Neural cell (in vitro differentiated cells): Measurements from ENCODE around the gene NEURL1. TPM values are rescaled to one million over a fixed set of nuclear protein-coding genes. Genes with fewer than 3 reads are reported as not detected.

Experiments
- H2AFZ ChIP-seq: fragments of 200-600, 300-800 bp; sonication (generic), shearing (Covaris generic); 2 replicates; pipeline ENCODE4 v1.6.0; 2014; ENCODE audit warnings: low read depth, mild to moderate bottlenecking, antibody characterized with exemption, low read length, moderate library complexity
- H3F3A ChIP-seq: fragments of 200-600 bp; shearing (Covaris generic); 2 replicates; pipeline ENCODE4 v1.6.1; 2016; ENCODE audit warnings: mild to moderate bottlenecking, moderate library complexity, mixed read lengths, antibody characterized with exemption, low read length; ENCODE audit not compliant: insufficient read depth, poor library complexity, severe bottlenecking
- H3K27ac ChIP-seq: fragments of 200-600, 300-800 bp; sonication (generic), shearing (Covaris generic); 2 replicates; pipeline ENCODE4 v1.5.1; 2014; ENCODE audit warnings: mild to moderate bottlenecking, low read length, moderate library complexity
- H3K27me3 ChIP-seq: fragments of 300-800, 200-600 bp; sonication (generic), shearing (Covaris generic); 2 replicates; pipeline ENCODE4 v1.6.0; 2014; ENCODE audit warnings: mild to moderate bottlenecking, low read depth, low read length, moderate library complexity; ENCODE audit not compliant: insufficient read depth
- H3K36me3 ChIP-seq: fragments of 300-800, 200-600 bp; sonication (generic), shearing (Covaris generic); 2 replicates; pipeline ENCODE4 v1.5.1; 2014; ENCODE audit warnings: mild to moderate bottlenecking, antibody characterized with exemption, low read length, moderate library complexity; ENCODE audit not compliant: insufficient read depth
- H3K4me2 ChIP-seq: fragments of 300-800, 200-600 bp; sonication (generic), shearing (Covaris generic); 2 replicates; pipeline ENCODE4 v1.6.0; 2014; ENCODE audit warnings: mild to moderate bottlenecking, low read length
- H3K4me3 ChIP-seq: fragments of 300-800, 200-600 bp; sonication (generic), shearing (Covaris generic); 2 replicates; pipeline ENCODE4 v1.5.1; 2014; ENCODE audit warnings: mild to moderate bottlenecking, low read length, moderate library complexity
- H3K79me2 ChIP-seq: fragments of 200-600 bp; shearing (Covaris generic); replicated peaks from 2 replicates; pipeline ENCODE4 v1.6.0; 2014; ENCODE audit warnings: mild to moderate bottlenecking, low read length, moderate library complexity; ENCODE audit not compliant: insufficient read depth
- H3K9ac ChIP-seq: fragments of 300-800, 200-600 bp; sonication (generic), shearing (Covaris generic); 2 replicates; pipeline ENCODE4 v1.6.1; 2016; ENCODE audit warnings: mild to moderate bottlenecking, low read length, mixed read lengths
- H3K9me2 ChIP-seq: fragments of 200-600 bp; shearing (Covaris generic); 2 replicates; pipeline ENCODE4 v1.6.1; 2016; ENCODE audit warnings: mild to moderate bottlenecking, low read length, mixed read lengths; ENCODE audit not compliant: insufficient read depth
- H3K9me3 ChIP-seq: fragments of 200-600, 300-800 bp; sonication (generic), shearing (Covaris generic); 2 replicates; pipeline ENCODE4 v1.6.1; 2016; ENCODE audit warnings: mild to moderate bottlenecking, mixed run types, low read length, moderate library complexity, mixed read lengths
- H4K20me1 ChIP-seq: fragments of 200-600 bp; shearing (Covaris generic); 2 replicates; pipeline ENCODE4 v1.6.1; 2016; ENCODE audit warnings: mild to moderate bottlenecking, mixed run types; ENCODE audit not compliant: insufficient read depth
- EP300 ChIP-seq: fragments of 450-650 bp; conservative IDR thresholded peaks from 2 replicates; pipeline ENCODE4 v1.6.1; 2014; ENCODE audit warnings: antibody characterized with exemption, mild to moderate bottlenecking, moderate library complexity; ENCODE audit not compliant: poor library complexity, severe bottlenecking
- EZH2 ChIP-seq: fragments of 200-600, 300-800 bp; shearing (Covaris generic), sonication (generic); IDR thresholded peaks from 2 replicates; pipeline ENCODE4 v1.6.1; 2014; ENCODE audit warnings: antibody characterized with exemption, low read length, borderline replicate concordance, mild to moderate bottlenecking; ENCODE audit not compliant: insufficient read depth, poor library complexity, severe bottlenecking
- MXI1 ChIP-seq: fragments of 450-650 bp; conservative IDR thresholded peaks from 2 replicates; pipeline ENCODE4 v1.6.1; 2014; ENCODE audit warnings: antibody characterized with exemption, mild to moderate bottlenecking; ENCODE audit not compliant: poor library complexity, severe bottlenecking
- POLR2AphosphoS5 ChIP-seq: IDR thresholded peaks from 2 replicates; pipeline ENCODE4 v1.6.1; 2012
- RAD21 ChIP-seq: fragments of 450-650 bp; conservative IDR thresholded peaks from 2 replicates; pipeline ENCODE4 v1.6.1; 2014; ENCODE audit warnings: antibody characterized with exemption, mild to moderate bottlenecking, moderate library complexity
- SMC3 ChIP-seq: fragments of 450-650 bp; conservative IDR thresholded peaks from 2 replicates; pipeline ENCODE4 v1.6.1; 2014; ENCODE audit warnings: antibody characterized with exemption, mild to moderate bottlenecking, moderate library complexity; ENCODE audit not compliant: poor library complexity
- TAF1 ChIP-seq: IDR thresholded peaks from 2 replicates; pipeline ENCODE4 v1.6.1; 2012; ENCODE audit warnings: low read depth
- polyA plus RNA-seq: library from polyadenylated mRNA; depleted of rRNA; stranded (reverse); fragments of >200 nt; gene quantifications from 2 replicates; pipeline ENCODE4 v1.2.3, GENCODE V29; 2014
- TF ChIP-seq, protein P1 (sequence below): IDR thresholded peaks from 2 replicates; pipeline ENCODE4 v1.6.1; 2012; ENCODE audit warnings: borderline replicate concordance
- TF ChIP-seq, protein P2 (sequence below): fragments of 450-650 bp; IDR thresholded peaks from 2 replicates; pipeline ENCODE4 v1.5.1; 2014; ENCODE audit warnings: antibody characterized with exemption, mild to moderate bottlenecking, moderate library complexity; ENCODE audit not compliant: poor library complexity, severe bottlenecking

The NEURL1 gene
- polyA plus RNA-seq, 1 donor from 2014 or later: 12.3 TPM

DNA sequence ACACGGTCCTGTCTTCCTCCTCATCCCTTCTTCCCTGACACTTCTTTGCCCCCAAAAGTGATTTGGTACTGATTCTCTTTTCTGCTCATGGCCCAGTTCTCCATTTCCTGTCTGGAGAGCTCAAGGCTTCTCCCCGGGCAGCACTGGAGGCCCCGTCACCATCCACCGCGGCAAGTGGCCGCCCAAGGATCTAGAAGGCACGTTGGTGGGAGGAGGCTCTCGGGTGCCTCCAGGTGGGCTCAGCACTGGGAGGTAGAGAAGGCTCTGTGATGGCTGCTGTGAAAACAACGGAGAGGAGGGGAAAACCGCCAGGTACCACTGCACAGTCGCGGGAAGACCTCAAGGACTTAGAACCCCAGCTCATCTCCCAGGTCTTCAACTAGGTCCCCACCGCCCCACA lies 134.4 kb downstream of the NEURL1 start:
- Histone ChIP-seq H3K79me2 (no peaks in the 10 kb centered on the region), H4K20me1 (no peaks in the 10 kb centered on the region)

DNA sequence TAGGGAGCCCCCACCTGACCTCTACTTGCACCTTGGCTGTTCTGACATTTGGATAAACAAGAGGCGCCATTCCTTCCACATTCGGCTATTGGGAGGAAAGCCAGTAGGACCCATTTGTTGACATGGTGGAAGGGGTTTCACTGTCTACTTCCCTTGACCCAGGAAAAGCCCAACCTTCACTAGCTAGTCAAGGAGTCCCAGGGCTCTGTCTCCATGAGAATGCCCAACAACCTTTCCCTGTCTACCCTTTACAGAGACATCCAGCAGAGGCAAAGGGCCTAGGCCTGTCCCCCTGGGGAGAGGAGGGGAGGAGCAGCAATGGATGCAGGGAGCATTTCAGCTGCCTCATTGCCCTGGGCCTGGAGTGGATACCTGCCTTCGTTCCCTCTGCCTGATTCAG lies 136.1 kb downstream of the NEURL1 start:
- Histone ChIP-seq H4K20me1 (no peaks in the 10 kb centered on the region), H3K4me3 (no peak overlapping the region), H3F3A (no peaks in the 10 kb centered on the region), H3K4me2 (no peak overlapping the region), H3K9ac (no peak overlapping the region), H2AFZ (no peak overlapping the region), H3K36me3 (no peaks in the 10 kb centered on the region), H3K27me3 (no peaks in the 10 kb centered on the region), H3K27ac (no peak overlapping the region), H3K79me2 (no peaks in the 10 kb centered on the region), H3K9me2 (no peaks in the 10 kb centered on the region), H3K9me3 (no peaks in the 10 kb centered on the region)
- TF ChIP-seq POLR2AphosphoS5: no peak
- TF ChIP-seq TAF1: no peak
- TF ChIP-seq, protein P1, sequence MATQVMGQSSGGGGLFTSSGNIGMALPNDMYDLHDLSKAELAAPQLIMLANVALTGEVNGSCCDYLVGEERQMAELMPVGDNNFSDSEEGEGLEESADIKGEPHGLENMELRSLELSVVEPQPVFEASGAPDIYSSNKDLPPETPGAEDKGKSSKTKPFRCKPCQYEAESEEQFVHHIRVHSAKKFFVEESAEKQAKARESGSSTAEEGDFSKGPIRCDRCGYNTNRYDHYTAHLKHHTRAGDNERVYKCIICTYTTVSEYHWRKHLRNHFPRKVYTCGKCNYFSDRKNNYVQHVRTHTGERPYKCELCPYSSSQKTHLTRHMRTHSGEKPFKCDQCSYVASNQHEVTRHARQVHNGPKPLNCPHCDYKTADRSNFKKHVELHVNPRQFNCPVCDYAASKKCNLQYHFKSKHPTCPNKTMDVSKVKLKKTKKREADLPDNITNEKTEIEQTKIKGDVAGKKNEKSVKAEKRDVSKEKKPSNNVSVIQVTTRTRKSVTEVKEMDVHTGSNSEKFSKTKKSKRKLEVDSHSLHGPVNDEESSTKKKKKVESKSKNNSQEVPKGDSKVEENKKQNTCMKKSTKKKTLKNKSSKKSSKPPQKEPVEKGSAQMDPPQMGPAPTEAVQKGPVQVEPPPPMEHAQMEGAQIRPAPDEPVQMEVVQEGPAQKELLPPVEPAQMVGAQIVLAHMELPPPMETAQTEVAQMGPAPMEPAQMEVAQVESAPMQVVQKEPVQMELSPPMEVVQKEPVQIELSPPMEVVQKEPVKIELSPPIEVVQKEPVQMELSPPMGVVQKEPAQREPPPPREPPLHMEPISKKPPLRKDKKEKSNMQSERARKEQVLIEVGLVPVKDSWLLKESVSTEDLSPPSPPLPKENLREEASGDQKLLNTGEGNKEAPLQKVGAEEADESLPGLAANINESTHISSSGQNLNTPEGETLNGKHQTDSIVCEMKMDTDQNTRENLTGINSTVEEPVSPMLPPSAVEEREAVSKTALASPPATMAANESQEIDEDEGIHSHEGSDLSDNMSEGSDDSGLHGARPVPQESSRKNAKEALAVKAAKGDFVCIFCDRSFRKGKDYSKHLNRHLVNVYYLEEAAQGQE: no peak
- no peak for TF ChIP-seq EZH2
- no peak for TF ChIP-seq EP300
- no peak for TF ChIP-seq RAD21
- TF ChIP-seq MXI1: no peak
- TF ChIP-seq, protein P2, sequence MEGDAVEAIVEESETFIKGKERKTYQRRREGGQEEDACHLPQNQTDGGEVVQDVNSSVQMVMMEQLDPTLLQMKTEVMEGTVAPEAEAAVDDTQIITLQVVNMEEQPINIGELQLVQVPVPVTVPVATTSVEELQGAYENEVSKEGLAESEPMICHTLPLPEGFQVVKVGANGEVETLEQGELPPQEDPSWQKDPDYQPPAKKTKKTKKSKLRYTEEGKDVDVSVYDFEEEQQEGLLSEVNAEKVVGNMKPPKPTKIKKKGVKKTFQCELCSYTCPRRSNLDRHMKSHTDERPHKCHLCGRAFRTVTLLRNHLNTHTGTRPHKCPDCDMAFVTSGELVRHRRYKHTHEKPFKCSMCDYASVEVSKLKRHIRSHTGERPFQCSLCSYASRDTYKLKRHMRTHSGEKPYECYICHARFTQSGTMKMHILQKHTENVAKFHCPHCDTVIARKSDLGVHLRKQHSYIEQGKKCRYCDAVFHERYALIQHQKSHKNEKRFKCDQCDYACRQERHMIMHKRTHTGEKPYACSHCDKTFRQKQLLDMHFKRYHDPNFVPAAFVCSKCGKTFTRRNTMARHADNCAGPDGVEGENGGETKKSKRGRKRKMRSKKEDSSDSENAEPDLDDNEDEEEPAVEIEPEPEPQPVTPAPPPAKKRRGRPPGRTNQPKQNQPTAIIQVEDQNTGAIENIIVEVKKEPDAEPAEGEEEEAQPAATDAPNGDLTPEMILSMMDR: no peak
- TF ChIP-seq SMC3: no peak

More for the DNA sequence above, 134.4 kb downstream of the NEURL1 start:
- TF ChIP-seq TAF1: no peak
- TF ChIP-seq, protein P2: no peak
- TF ChIP-seq SMC3: no peak
- TF ChIP-seq, protein P1: no peak
- TF ChIP-seq MXI1: no peak
- TF ChIP-seq RAD21: no peak
- TF ChIP-seq EP300: no peak
- TF ChIP-seq POLR2AphosphoS5: no peak
- no peak for TF ChIP-seq EZH2
- Histone ChIP-seq H3K36me3 (no peaks in the 10 kb centered on the region), H3K9me2 (no peaks in the 10 kb centered on the region), H3K4me2 (no peak overlapping the region), H3K27me3 (no peaks in the 10 kb centered on the region), H3K27ac (no peak overlapping the region), H3F3A (no peaks in the 10 kb centered on the region), H3K9me3 (no peaks in the 10 kb centered on the region), H2AFZ (no peak overlapping the region), H3K4me3 (no peak overlapping the region), H3K9ac (no peak overlapping the region)
